Measurements from ENCODE around the gene ISX. TPM values are rescaled to one million over a fixed set of nuclear protein-coding genes. Genes with fewer than 3 reads are reported as not detected.

Gene ISX
- total and polyA plus RNA-seq, 9 of the 15 experiments (the other 6 are each of a cell fraction or from before 2014, with no cell fraction given), result 0.03 to 0.36 (median 0.07) TPM

- ChIA-PET POLR2A (no interaction called here), CTCF (ENCODE audit: low intra/inter-chr PET ratio) (no interaction called here)
- Histone ChIP-seq H3K9ac (ENCODE audit: insufficient read depth in 1 of 2, low read depth in 2 of 2, low read length in 2 of 2) (no peak overlapping the region), H3K27me3 (ENCODE audit: control insufficient read depth in 2 of 2, insufficient read depth in 2 of 2, low read length in 2 of 2) (no peaks in the 10 kb centered on the region; a peak in 1 of 5 replicates), H3K36me3 (ENCODE audit: control insufficient read depth, insufficient read depth, low read length) (no peaks in the 10 kb centered on the region), H3K4me2 (ENCODE audit: insufficient read depth, low read length) (no peak overlapping the region), H3K9me3 (replicated peaks; ENCODE audit: control insufficient read depth, insufficient read depth, low read depth, low read length) (no peaks in the 10 kb centered on the region), H3K4me1 (replicated peaks in 1 of 2; ENCODE audit: control insufficient read depth in 2 of 2, insufficient read depth in 2 of 2, low read length in 2 of 2) (no peaks in the 10 kb centered on the region), H3K79me2 (ENCODE audit: control insufficient read depth, insufficient read depth, low read length) (no peaks in the 10 kb centered on the region), H3K4me3 (no peak overlapping the region), H3K27ac (ENCODE audit: extremely low read depth, low read depth, low read length) (no peak overlapping the region), H4K20me1 (replicated peaks; ENCODE audit: control insufficient read depth, insufficient read depth, low read length) (no peaks in the 10 kb centered on the region), H2AFZ (ENCODE audit: low read depth, low read length) (no peak overlapping the region), H3K9me1 (ENCODE audit: control insufficient read depth, insufficient read depth, low read length) (no peaks in the 10 kb centered on the region)
- 19% methylated on average over 9 of the region's 9 CpGs for WGBS (ENCODE audit: insufficient coverage, low coverage, missing lambda C conversion rate)
- intact Hi-C loops (cut with micrococcal nuclease) (no loop called here), in situ Hi-C loops (cut with MboI) (loop anchor here (10.0 kb wide), 1 partner anchor 189 kb away; no protein-coding TSS in a partner anchor)
- no TSS peak for BruUV-seq (replicated peaks)
- DNase-seq (ENCODE audit: extremely low read depth in 1 of 4, low spot score in 3 of 4) (no peak), FAIRE-seq (no peak), ATAC-seq (no peak)
- 0 out of 2 replicates have a peak, but pooled peaks have one; percentile 50 for TF ChIP-seq MYNN (IDR thresholded peaks at IDR 0.05)
- TF ChIP-seq MYNN (CRISPR knock-in tag; IDR thresholded peaks at IDR 0.05), result no peak
- TF ChIP-seq PBX2 (CRISPR knock-in tag; IDR thresholded peaks at IDR 0.05; ENCODE audit: low read depth), result no peak
- TF ChIP-seq PBX2 (tag; conservative IDR thresholded peaks at IDR 0.05; ENCODE audit: low read depth), result peak; percentile 23; the same call in 1 of the 2 replicates
- peak; percentile 58 for TF ChIP-seq RFX1 (IDR thresholded peaks at IDR 0.05)
- no peak for TF ChIP-seq KLF1 (tag; IDR thresholded peaks at IDR 0.05)
- TF ChIP-seq MECOM (CRISPR knock-in tag; IDR thresholded peaks at IDR 0.05), result no peak
- peak; percentile 18 for TF ChIP-seq MEIS2 (IDR thresholded peaks at IDR 0.05; ENCODE audit: partially characterized antibody)
These were observed 20.5 kb upstream of the ISX start for GRCh38 chr22:35045451-35045850.
